SK-N-SH treated with all-trans-retinoic acid at 6 μM for 48 hours (cell line): ENCODE data around the gene C1QC.

Experiments used
- ATAC-seq: fragments of 200-7000 bp; cut with Tn5 transposase; 3 replicates; pipeline ENCODE4 v1.9.1; 2020; ENCODE audit warnings: mild to moderate bottlenecking, moderate library complexity
- ARNTL ChIP-seq: fragments of 450-650 bp; formaldehyde crosslinking; IDR thresholded peaks from 2 replicates; pipeline ENCODE4 v1.5.0; 2020; ENCODE audit warnings: low read depth, mild to moderate bottlenecking, moderate library complexity, borderline replicate concordance
- BACH2 ChIP-seq: fragments of 250-450 bp; sonication (Bioruptor Pico); IDR thresholded peaks from 2 replicates; pipeline ENCODE4 v1.9.0; 2021; ENCODE audit warnings: mild to moderate bottlenecking, borderline replicate concordance
- ESRRG ChIP-seq: fragments of 250-450 bp; sonication (Bioruptor Pico); IDR thresholded peaks from 2 replicates; pipeline ENCODE4 v1.6.1; 2021; ENCODE audit warnings: mild to moderate bottlenecking
- GLIS3 ChIP-seq: fragments of 250-450 bp; sonication (Bioruptor Pico); IDR thresholded peaks from 2 replicates; pipeline ENCODE4 v1.5.0; 2020; ENCODE audit warnings: mild to moderate bottlenecking, moderate library complexity
- ISL1 ChIP-seq: fragments of 250-450 bp; sonication (Bioruptor Pico); IDR thresholded peaks from 2 replicates; pipeline ENCODE4 v2.1.2; 2022; ENCODE audit warnings: mild to moderate bottlenecking, moderate library complexity
- PPARA ChIP-seq: fragments of 250-450 bp; sonication (Bioruptor Pico); IDR thresholded peaks from 2 replicates; pipeline ENCODE4 v1.5.0; 2020; ENCODE audit warnings: mild to moderate bottlenecking, borderline replicate concordance
- RARB ChIP-seq: fragments of 250-450 bp; sonication (Bioruptor Pico); IDR thresholded peaks from 2 replicates; pipeline ENCODE4 v1.8.0; 2021; ENCODE audit warnings: mild to moderate bottlenecking, moderate library complexity
- SNAI2 ChIP-seq: fragments of 250-450 bp; sonication (Bioruptor Pico); IDR thresholded peaks from 2 replicates; pipeline ENCODE4 v1.5.0; 2020; ENCODE audit warnings: mild to moderate bottlenecking, moderate library complexity
- TCF4 ChIP-seq: fragments of 250-450 bp; sonication (Bioruptor Pico); IDR thresholded peaks from 2 replicates; pipeline ENCODE4 v1.8.0; 2021; ENCODE audit warnings: mild to moderate bottlenecking, moderate library complexity, borderline replicate concordance
- ZFP3 ChIP-seq: fragments of 250-450 bp; sonication (Bioruptor Pico); IDR thresholded peaks from 2 replicates; pipeline ENCODE4 v1.5.0; 2020; ENCODE audit warnings: mild to moderate bottlenecking, moderate library complexity
- ZFP30 ChIP-seq: fragments of 450-650 bp; formaldehyde crosslinking; IDR thresholded peaks from 2 replicates; pipeline ENCODE4 v1.5.0; 2022; ENCODE audit warnings: mild to moderate bottlenecking, moderate library complexity
- ZNF565 ChIP-seq: fragments of 450-650 bp; formaldehyde crosslinking; conservative IDR thresholded peaks from 2 replicates; pipeline ENCODE4 v1.5.0; 2020; ENCODE audit warnings: low read depth, mild to moderate bottlenecking, moderate library complexity
- ZNF70 ChIP-seq: fragments of 450-650 bp; formaldehyde crosslinking; IDR thresholded peaks from 2 replicates; pipeline ENCODE4 v1.5.0; 2020; ENCODE audit warnings: mild to moderate bottlenecking, moderate library complexity
- ZNF8 ChIP-seq: fragments of 450-650 bp; formaldehyde crosslinking; IDR thresholded peaks from 2 replicates; pipeline ENCODE4 v1.5.0; 2020; ENCODE audit warnings: mild to moderate bottlenecking, moderate library complexity
- TF ChIP-seq, protein P1 (sequence below): fragments of 250-450 bp; sonication (Bioruptor Pico); IDR thresholded peaks from 2 replicates; pipeline ENCODE4 v1.5.1; 2021; ENCODE audit warnings: mild to moderate bottlenecking, moderate library complexity
- TF ChIP-seq, protein P2 (sequence below): fragments of 250-450 bp; sonication (Bioruptor Pico); IDR thresholded peaks from 2 replicates; pipeline ENCODE4 v1.5.1; 2020; ENCODE audit warnings: low read depth, mild to moderate bottlenecking, moderate library complexity
- TF ChIP-seq, protein P3 (sequence below): fragments of 250-450 bp; sonication (Bioruptor Pico); IDR thresholded peaks from 2 replicates; pipeline ENCODE4 v1.5.0; 2020; ENCODE audit warnings: mild to moderate bottlenecking, moderate library complexity
- TF ChIP-seq, protein P4 (sequence below): fragments of 250-450 bp; sonication (Bioruptor Pico); IDR thresholded peaks from 2 replicates; pipeline ENCODE4 v1.8.0; 2021; ENCODE audit warnings: low read depth, mild to moderate bottlenecking, moderate library complexity, borderline replicate concordance

Gene C1QC

GRCh38 chr1:22607154-22607553 lies 36.3 kb upstream of the C1QC start (continued):
- TF ChIP-seq, protein P1, sequence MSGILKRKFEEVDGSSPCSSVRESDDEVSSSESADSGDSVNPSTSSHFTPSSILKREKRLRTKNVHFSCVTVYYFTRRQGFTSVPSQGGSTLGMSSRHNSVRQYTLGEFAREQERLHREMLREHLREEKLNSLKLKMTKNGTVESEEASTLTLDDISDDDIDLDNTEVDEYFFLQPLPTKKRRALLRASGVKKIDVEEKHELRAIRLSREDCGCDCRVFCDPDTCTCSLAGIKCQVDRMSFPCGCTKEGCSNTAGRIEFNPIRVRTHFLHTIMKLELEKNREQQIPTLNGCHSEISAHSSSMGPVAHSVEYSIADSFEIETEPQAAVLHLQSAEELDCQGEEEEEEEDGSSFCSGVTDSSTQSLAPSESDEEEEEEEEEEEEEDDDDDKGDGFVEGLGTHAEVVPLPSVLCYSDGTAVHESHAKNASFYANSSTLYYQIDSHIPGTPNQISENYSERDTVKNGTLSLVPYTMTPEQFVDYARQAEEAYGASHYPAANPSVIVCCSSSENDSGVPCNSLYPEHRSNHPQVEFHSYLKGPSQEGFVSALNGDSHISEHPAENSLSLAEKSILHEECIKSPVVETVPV (CRISPR knock-in tag) = no peak
- TF ChIP-seq RARB (CRISPR knock-in tag) = no peak
- no peak for TF ChIP-seq ISL1 (CRISPR knock-in tag)
- no peak for TF ChIP-seq ZFP30 (CRISPR knock-in tag)
- TF ChIP-seq, all 23 proteins: peak for 0

DNA sequence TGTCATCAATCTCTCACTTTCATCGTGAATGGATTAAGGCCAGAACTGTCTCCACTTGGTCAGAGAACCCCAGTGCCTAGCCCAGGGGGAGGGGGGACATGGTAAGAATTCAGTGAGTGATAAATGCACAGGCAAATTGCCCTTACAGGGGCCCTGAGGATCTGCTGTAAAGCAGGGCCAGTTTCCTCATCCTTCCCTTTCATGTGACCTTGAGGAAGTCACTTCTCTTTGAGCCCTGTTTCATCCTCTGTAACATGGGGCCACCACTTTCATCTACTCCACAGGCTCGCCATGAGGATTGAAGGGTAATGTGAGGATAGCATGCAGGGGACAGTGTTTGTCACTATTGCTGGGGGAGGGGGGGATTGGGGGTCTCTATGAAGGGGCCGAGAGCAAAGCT lies 35.1 kb upstream of the C1QC start:
- no peak for ATAC-seq

DNA sequence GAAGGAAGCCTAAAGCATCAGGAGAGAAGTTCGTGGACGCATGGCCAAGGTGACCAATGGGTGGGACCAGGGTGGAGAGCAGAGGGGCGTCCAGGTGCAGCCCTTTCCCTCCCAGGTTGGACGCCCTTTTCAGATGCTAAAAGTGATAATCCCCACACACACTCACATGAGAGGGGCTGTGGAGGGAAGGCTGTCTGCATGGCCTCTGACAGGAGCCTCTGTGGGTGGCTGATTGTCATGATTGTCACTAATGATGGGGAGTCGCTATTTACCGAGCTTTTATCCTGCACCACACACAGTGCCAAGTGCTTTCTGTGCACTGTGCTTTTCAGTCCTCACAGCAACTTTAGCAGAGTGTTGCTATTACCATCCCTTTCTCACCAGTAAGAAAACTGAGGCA lies 34.1 kb upstream of the C1QC start:
- TF ChIP-seq ARNTL (CRISPR knock-in tag) (no peak), ZNF70 (no peak), PPARA (no peak), SNAI2 (CRISPR knock-in tag) (no peak), ZNF565 (CRISPR knock-in tag) (no peak), GLIS3 (no peak), ZFP3 (CRISPR knock-in tag) (no peak), ESRRG (CRISPR knock-in tag) (no peak), BACH2 (CRISPR knock-in tag) (no peak), RARB (CRISPR knock-in tag) (no peak), TCF4 (CRISPR knock-in tag) (no peak), ZNF8 (no peak)
- TF ChIP-seq, protein P2, sequence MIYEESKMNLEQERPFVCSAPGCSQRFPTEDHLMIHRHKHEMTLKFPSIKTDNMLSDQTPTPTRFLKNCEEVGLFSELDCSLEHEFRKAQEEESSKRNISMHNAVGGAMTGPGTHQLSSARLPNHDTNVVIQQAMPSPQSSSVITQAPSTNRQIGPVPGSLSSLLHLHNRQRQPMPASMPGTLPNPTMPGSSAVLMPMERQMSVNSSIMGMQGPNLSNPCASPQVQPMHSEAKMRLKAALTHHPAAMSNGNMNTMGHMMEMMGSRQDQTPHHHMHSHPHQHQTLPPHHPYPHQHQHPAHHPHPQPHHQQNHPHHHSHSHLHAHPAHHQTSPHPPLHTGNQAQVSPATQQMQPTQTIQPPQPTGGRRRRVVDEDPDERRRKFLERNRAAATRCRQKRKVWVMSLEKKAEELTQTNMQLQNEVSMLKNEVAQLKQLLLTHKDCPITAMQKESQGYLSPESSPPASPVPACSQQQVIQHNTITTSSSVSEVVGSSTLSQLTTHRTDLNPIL (CRISPR knock-in tag) = no peak
- TF ChIP-seq, protein P3, sequence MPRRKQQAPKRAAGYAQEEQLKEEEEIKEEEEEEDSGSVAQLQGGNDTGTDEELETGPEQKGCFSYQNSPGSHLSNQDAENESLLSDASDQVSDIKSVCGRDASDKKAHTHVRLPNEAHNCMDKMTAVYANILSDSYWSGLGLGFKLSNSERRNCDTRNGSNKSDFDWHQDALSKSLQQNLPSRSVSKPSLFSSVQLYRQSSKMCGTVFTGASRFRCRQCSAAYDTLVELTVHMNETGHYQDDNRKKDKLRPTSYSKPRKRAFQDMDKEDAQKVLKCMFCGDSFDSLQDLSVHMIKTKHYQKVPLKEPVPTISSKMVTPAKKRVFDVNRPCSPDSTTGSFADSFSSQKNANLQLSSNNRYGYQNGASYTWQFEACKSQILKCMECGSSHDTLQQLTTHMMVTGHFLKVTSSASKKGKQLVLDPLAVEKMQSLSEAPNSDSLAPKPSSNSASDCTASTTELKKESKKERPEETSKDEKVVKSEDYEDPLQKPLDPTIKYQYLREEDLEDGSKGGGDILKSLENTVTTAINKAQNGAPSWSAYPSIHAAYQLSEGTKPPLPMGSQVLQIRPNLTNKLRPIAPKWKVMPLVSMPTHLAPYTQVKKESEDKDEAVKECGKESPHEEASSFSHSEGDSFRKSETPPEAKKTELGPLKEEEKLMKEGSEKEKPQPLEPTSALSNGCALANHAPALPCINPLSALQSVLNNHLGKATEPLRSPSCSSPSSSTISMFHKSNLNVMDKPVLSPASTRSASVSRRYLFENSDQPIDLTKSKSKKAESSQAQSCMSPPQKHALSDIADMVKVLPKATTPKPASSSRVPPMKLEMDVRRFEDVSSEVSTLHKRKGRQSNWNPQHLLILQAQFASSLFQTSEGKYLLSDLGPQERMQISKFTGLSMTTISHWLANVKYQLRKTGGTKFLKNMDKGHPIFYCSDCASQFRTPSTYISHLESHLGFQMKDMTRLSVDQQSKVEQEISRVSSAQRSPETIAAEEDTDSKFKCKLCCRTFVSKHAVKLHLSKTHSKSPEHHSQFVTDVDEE (CRISPR knock-in tag) = no peak
- TF ChIP-seq, protein P4, sequence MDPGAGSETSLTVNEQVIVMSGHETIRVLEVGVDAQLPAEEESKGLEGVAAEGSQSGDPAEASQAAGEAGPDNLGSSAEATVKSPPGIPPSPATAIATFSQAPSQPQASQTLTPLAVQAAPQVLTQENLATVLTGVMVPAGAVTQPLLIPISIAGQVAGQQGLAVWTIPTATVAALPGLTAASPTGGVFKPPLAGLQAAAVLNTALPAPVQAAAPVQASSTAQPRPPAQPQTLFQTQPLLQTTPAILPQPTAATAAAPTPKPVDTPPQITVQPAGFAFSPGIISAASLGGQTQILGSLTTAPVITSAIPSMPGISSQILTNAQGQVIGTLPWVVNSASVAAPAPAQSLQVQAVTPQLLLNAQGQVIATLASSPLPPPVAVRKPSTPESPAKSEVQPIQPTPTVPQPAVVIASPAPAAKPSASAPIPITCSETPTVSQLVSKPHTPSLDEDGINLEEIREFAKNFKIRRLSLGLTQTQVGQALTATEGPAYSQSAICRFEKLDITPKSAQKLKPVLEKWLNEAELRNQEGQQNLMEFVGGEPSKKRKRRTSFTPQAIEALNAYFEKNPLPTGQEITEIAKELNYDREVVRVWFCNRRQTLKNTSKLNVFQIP (CRISPR knock-in tag) = no peak
- no peak for ATAC-seq

More for the DNA sequence above, 35.1 kb upstream of the C1QC start:
- TF ChIP-seq, protein P3 (CRISPR knock-in tag) = no peak
- TF ChIP-seq ZFP3 (CRISPR knock-in tag) = no peak
- TF ChIP-seq, protein P2 (CRISPR knock-in tag) = no peak
- TF ChIP-seq ARNTL (CRISPR knock-in tag) = no peak
- TF ChIP-seq ZNF70 = no peak
